AG08396 (cell line): ENCODE results near the gene CAMTA1.

Experiments used
- DNase-seq: peaks from one replicate; pipeline ENCODE4 v3.0.0; 2012; ENCODE audit warnings: low spot score, mixed read lengths

Gene CAMTA1

GRCh38 chr1:7006996-7007871 lies 222.0 kb downstream of the CAMTA1 start:
- DNase-seq, result no peak

GRCh38 chr1:7007902-7008301 lies 222.6 kb downstream of the CAMTA1 start:
- no peak for DNase-seq

GRCh38 chr1:7008331-7008730 lies 223.1 kb downstream of the CAMTA1 start:
- no peak for DNase-seq

- DNase-seq, result no peak
These were observed 223.9 kb downstream of the CAMTA1 start for GRCh38 chr1:7008975-7009740.

- DNase-seq, result no peak
These were observed 224.7 kb downstream of the CAMTA1 start for GRCh38 chr1:7009741-7010525.

- peak; percentile 1 for DNase-seq
These were observed 225.4 kb downstream of the CAMTA1 start for GRCh38 chr1:7010534-7011200.

GRCh38 chr1:7011826-7012225 lies 226.6 kb downstream of the CAMTA1 start:
- peak; percentile 1 for DNase-seq

GRCh38 chr1:7012461-7012924 lies 227.2 kb downstream of the CAMTA1 start:
- DNase-seq, result peak; percentile 3

- no peak for DNase-seq
These were observed 228.8 kb downstream of the CAMTA1 start for GRCh38 chr1:7013833-7014639.

GRCh38 chr1:7014640-7014930 lies 229.3 kb downstream of the CAMTA1 start:
- DNase-seq, result no peak

GRCh38 chr1:7015022-7015421 lies 229.8 kb downstream of the CAMTA1 start:
- no peak for DNase-seq

GRCh38 chr1:7018351-7018750 lies 233.1 kb downstream of the CAMTA1 start:
- DNase-seq, result no peak

GRCh38 chr1:7018826-7019225 lies 233.6 kb downstream of the CAMTA1 start:
- DNase-seq, result no peak

- no peak for DNase-seq
These were observed 234.3 kb downstream of the CAMTA1 start for GRCh38 chr1:7019510-7019909.

- DNase-seq, result no peak
These were observed 236.8 kb downstream of the CAMTA1 start for GRCh38 chr1:7022058-7022457.

GRCh38 chr1:7025013-7025412 lies 239.8 kb downstream of the CAMTA1 start:
- no peak for DNase-seq

GRCh38 chr1:7026169-7026568 lies 240.9 kb downstream of the CAMTA1 start:
- no peak for DNase-seq

- no peak for DNase-seq
These were observed 247.7 kb downstream of the CAMTA1 start for GRCh38 chr1:7032992-7033391.

GRCh38 chr1:7036386-7036785 lies 251.1 kb downstream of the CAMTA1 start:
- DNase-seq, result no peak

GRCh38 chr1:7039590-7040220 lies 254.5 kb downstream of the CAMTA1 start:
- no peak for DNase-seq
